Fibroblast of lung (primary cell): ENCODE measurements around the gene TANC1. TPM values are rescaled to one million over a fixed set of nuclear protein-coding genes. Genes with fewer than 3 reads are reported as not detected.

Experiments
- DNase-seq, 2 donors: peaks; one replicate each; pipeline versions ENCODE4 v3.0.0 to v3.0.0-alpha.2; 2010; ENCODE audit warnings: low read depth in 2 of 2
- H2AFZ ChIP-seq: 2 replicates; pipeline ENCODE4 v1.5.1; 2012; ENCODE audit warnings: low read length, control low read depth, inconsistent platforms
- H3K27ac ChIP-seq: 2 replicates; pipeline ENCODE4 v1.5.1; 2011; ENCODE audit warnings: low read length, control low read depth; ENCODE audit not compliant: insufficient read depth
- H3K27me3 ChIP-seq: 2 replicates; pipeline ENCODE4 v1.5.1; 2011; ENCODE audit warnings: mild to moderate bottlenecking, low read length; ENCODE audit not compliant: control insufficient read depth, insufficient read depth
- H3K36me3 ChIP-seq: 2 replicates; pipeline ENCODE4 v1.5.1; 2011; ENCODE audit warnings: low read length; ENCODE audit not compliant: control insufficient read depth, insufficient read depth
- H3K4me1 ChIP-seq: 2 replicates; pipeline ENCODE4 v1.5.1; 2011; ENCODE audit warnings: low read length; ENCODE audit not compliant: control insufficient read depth, insufficient read depth; ENCODE audit errors: extremely low read depth
- H3K4me2 ChIP-seq: 2 replicates; pipeline ENCODE4 v1.5.1; 2011; ENCODE audit warnings: low read length, control low read depth; ENCODE audit not compliant: insufficient read depth; ENCODE audit errors: extremely low read depth
- H3K4me3 ChIP-seq, 4 experiments: fragments of 200-600 bp in 1 of 4; sonication (generic) in 1 of 4; replicated peaks in 1 of 4; 2 replicates each; pipeline ENCODE4 v1.5.1; 2011 to 2016; ENCODE audit warnings: low read length in 4 of 4, low read depth in 3 of 4, mild to moderate bottlenecking in 3 of 4, control low read depth in 2 of 4, inconsistent platforms in 1 of 4, mixed read lengths in 1 of 4; ENCODE audit not compliant: insufficient read depth in 1 of 4; ENCODE audit errors: control extremely low read depth in 1 of 4
- H3K79me2 ChIP-seq: 2 replicates; pipeline ENCODE4 v1.5.1; 2012; ENCODE audit warnings: mild to moderate bottlenecking, low read length, inconsistent platforms; ENCODE audit not compliant: control insufficient read depth, insufficient read depth
- H3K9ac ChIP-seq: 2 replicates; pipeline ENCODE4 v1.5.1; 2011; ENCODE audit warnings: mild to moderate bottlenecking, low read length, control low read depth; ENCODE audit not compliant: insufficient read depth
- H3K9me3 ChIP-seq: 2 replicates; pipeline ENCODE4 v1.5.1; 2012; ENCODE audit warnings: low read depth, low read length; ENCODE audit not compliant: control insufficient read depth, insufficient read depth
- H4K20me1 ChIP-seq: 2 replicates; pipeline ENCODE4 v1.5.1; 2011; ENCODE audit warnings: low read length; ENCODE audit not compliant: control insufficient read depth, insufficient read depth; ENCODE audit errors: extremely low read depth
- EZH2 ChIP-seq: IDR thresholded peaks from 2 replicates; pipeline ENCODE4 v1.5.1; 2012; ENCODE audit warnings: low read length, control low read depth, mild to moderate bottlenecking; ENCODE audit errors: missing control alignments
- polyA plus RNA-seq, 2 donors: library from polyadenylated mRNA; depleted of rRNA in 1 of 2; stranded (reverse) in 1 of 2; unstranded in 1 of 2; fragments of >200 nt; gene quantifications; 2 replicates each; pipeline ENCODE4 v1.2.1, GENCODE V29; 2011 to 2012; ENCODE audit warnings: missing spikeins in 1 of 2
- total RNA-seq: library from RNA; depleted of rRNA; stranded (reverse); fragments of >200 nt; gene quantifications from 2 replicates; pipeline ENCODE4 v1.2.1, GENCODE V29; 2014
- TF ChIP-seq, protein P1 (sequence below), 2 donors: IDR thresholded peaks in 1 of 2; conservative IDR thresholded peaks in 1 of 2; 1 replicate in 1 of 2; 2 replicates in 1 of 2; pipeline ENCODE4 v1.5.1; 2011 to 2012; ENCODE audit warnings: low read length in 2 of 2, control low read depth in 1 of 2, inconsistent platforms in 1 of 2, low read depth in 1 of 2, mild to moderate bottlenecking in 1 of 2

The TANC1 gene
- total and polyA plus RNA-seq, 2 donors (not counting 1 experiment from before 2014, with no cell fraction given): 32.7 to 41.9 TPM

- TF ChIP-seq EZH2: no peak
- TF ChIP-seq, protein P1, sequence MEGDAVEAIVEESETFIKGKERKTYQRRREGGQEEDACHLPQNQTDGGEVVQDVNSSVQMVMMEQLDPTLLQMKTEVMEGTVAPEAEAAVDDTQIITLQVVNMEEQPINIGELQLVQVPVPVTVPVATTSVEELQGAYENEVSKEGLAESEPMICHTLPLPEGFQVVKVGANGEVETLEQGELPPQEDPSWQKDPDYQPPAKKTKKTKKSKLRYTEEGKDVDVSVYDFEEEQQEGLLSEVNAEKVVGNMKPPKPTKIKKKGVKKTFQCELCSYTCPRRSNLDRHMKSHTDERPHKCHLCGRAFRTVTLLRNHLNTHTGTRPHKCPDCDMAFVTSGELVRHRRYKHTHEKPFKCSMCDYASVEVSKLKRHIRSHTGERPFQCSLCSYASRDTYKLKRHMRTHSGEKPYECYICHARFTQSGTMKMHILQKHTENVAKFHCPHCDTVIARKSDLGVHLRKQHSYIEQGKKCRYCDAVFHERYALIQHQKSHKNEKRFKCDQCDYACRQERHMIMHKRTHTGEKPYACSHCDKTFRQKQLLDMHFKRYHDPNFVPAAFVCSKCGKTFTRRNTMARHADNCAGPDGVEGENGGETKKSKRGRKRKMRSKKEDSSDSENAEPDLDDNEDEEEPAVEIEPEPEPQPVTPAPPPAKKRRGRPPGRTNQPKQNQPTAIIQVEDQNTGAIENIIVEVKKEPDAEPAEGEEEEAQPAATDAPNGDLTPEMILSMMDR (conservative IDR thresholded peaks at IDR 0.05 in 1 of 2, IDR thresholded peaks at IDR 0.05 in 1 of 2; ENCODE audit: low read depth in 1 of 2, low read length in 2 of 2): no peak
- no peak overlapping the region for H3K4me2 ChIP-seq
- H3K27ac ChIP-seq: no peak overlapping the region
- H4K20me1 ChIP-seq: no peaks in the 10 kb centered on the region
- no peak overlapping the region for H2AFZ ChIP-seq
- H3K4me1 ChIP-seq: no peaks in the 10 kb centered on the region
- H3K9me3 ChIP-seq: no peaks in the 10 kb centered on the region
- DNase-seq: peak; percentile 10 to 48
- H3K79me2 ChIP-seq: no peaks in the 10 kb centered on the region
- H3K9ac ChIP-seq: no peak overlapping the region
- H3K36me3 ChIP-seq: no peaks in the 10 kb centered on the region
- no peak overlapping the region for H3K4me3 ChIP-seq
- no peaks in the 10 kb centered on the region for H3K27me3 ChIP-seq
These were observed 299.5 kb downstream of the TANC1 start for GRCh38 chr2:159267921-159268320.

GRCh38 chr2:159270744-159271379 is 302.4 kb downstream of the TANC1 start:
- Histone ChIP-seq H3K4me1 (no peaks in the 10 kb centered on the region), H2AFZ (no peak overlapping the region), H3K4me2 (no peak overlapping the region), H4K20me1 (no peaks in the 10 kb centered on the region), H3K79me2 (no peaks in the 10 kb centered on the region), H3K27me3 (no peaks in the 10 kb centered on the region), H3K4me3 (no peak overlapping the region), H3K27ac (no peak overlapping the region), H3K9me3 (no peaks in the 10 kb centered on the region), H3K36me3 (no peaks in the 10 kb centered on the region), H3K9ac (no peak overlapping the region)
- TF ChIP-seq EZH2: no peak
- TF ChIP-seq, protein P1 (conservative IDR thresholded peaks at IDR 0.05 in 1 of 2, IDR thresholded peaks at IDR 0.05 in 1 of 2; ENCODE audit: low read depth in 1 of 2, low read length in 2 of 2): no peak
- DNase-seq: no peak

DNA sequence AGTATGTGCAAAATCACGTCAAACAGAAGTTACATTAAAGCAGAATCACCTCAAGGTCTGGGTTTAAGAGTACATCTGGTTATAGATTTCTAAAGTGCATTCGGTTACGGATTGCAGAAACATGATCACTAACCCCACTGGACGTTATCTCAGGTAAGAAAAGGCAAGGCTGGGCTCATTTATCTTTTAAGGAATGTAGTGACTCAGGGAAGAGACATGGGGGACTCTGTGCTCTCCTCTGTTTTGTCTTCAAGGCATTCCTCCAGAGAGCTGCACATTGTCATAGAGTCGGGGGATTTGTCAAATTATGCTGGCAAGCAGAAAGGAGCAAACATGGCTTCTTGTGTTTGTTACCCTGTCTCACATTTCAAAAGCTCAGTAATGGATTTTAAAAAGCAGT is 303.7 kb downstream of the TANC1 start:
- no peak for TF ChIP-seq EZH2
- TF ChIP-seq, protein P1 (conservative IDR thresholded peaks at IDR 0.05 in 1 of 2, IDR thresholded peaks at IDR 0.05 in 1 of 2; ENCODE audit: low read depth in 1 of 2, low read length in 2 of 2): no peak
- Histone ChIP-seq H3K27ac (no peak overlapping the region), H3K4me3 (no peak overlapping the region), H3K27me3 (no peaks in the 10 kb centered on the region), H3K9me3 (no peaks in the 10 kb centered on the region), H3K4me2 (no peak overlapping the region), H2AFZ (no peak overlapping the region), H4K20me1 (no peaks in the 10 kb centered on the region), H3K79me2 (no peaks in the 10 kb centered on the region), H3K36me3 (no peaks in the 10 kb centered on the region), H3K9ac (no peak overlapping the region), H3K4me1 (no peaks in the 10 kb centered on the region)
- peak in 1 of 2 donors; percentile 8 for DNase-seq
